PC-9 (cell line): Measurements from ENCODE around the gene LIF. TPM values are rescaled to one million over a fixed set of nuclear protein-coding genes. Genes with fewer than 3 reads are reported as not detected.
"Not testable (repeated sequence)": the region's sequence is repeated elsewhere in the genome, so short reads cannot be mapped to it uniquely, and the experiment has no call there.

ENCODE experiments used
- BruUV-seq: library from RNA; stranded (reverse); fragments of 400-500 nt; replicated peaks from 2 replicates; lab custom pipeline; 2021; lab: Mats Ljungman, UMichigan
- CTCF ChIA-PET: fragments of 300-600 bp; sonication (Branson Sonifier 250); formaldehyde crosslinking; loops from one replicate; lab custom pipeline; 2022; ENCODE audit warnings: antibody characterized with exemption; lab: Charles Lee
- POLR2A ChIA-PET: fragments of 300-600 bp; sonication (Branson Sonifier 250); formaldehyde crosslinking; loops from one replicate; lab custom pipeline; 2022; ENCODE audit warnings: antibody characterized with exemption; ENCODE audit not compliant: unreplicated experiment; lab: Charles Lee
- DNase-seq, 2 experiments: peaks; one replicate each; pipeline versions ENCODE4 v3.0.0 to v3.0.0-alpha.2; 2015 to 2022; ENCODE audit warnings: mixed read lengths in 1 of 2
- H2AFZ ChIP-seq: fragments of 200-600 bp; sonication (generic); 2 replicates; pipeline ENCODE4 v1.8.1; 2017; ENCODE audit warnings: antibody characterized with exemption
- H3F3A ChIP-seq: fragments of 200-600 bp; sonication (generic); 2 replicates; pipeline ENCODE4 v1.8.1; 2017; ENCODE audit warnings: antibody characterized with exemption, mild to moderate bottlenecking, low read depth; ENCODE audit not compliant: insufficient read depth
- H3K27ac ChIP-seq: fragments of 200-600 bp; sonication (generic); 2 replicates; pipeline ENCODE4 v1.6.1; 2016; ENCODE audit warnings: mixed run types
- H3K27me3 ChIP-seq: fragments of 200-600 bp; sonication (generic); 2 replicates; pipeline ENCODE4 v1.6.1; 2016; ENCODE audit warnings: low read depth, mixed run types; ENCODE audit not compliant: insufficient read depth
- H3K36me3 ChIP-seq: fragments of 200-600 bp; sonication (generic); 2 replicates; pipeline ENCODE4 v1.6.1; 2016; ENCODE audit warnings: low read depth, mixed run types
- H3K4me1 ChIP-seq: fragments of 200-600 bp; sonication (generic); replicated peaks from 2 replicates; pipeline ENCODE4 v1.6.1; 2016; ENCODE audit warnings: mixed run types; ENCODE audit not compliant: insufficient read depth
- H3K4me2 ChIP-seq: fragments of 200-600 bp; sonication (generic); 2 replicates; pipeline ENCODE4 v1.6.1; 2017; ENCODE audit warnings: mixed run types
- H3K4me3 ChIP-seq: fragments of 200-600 bp; sonication (generic); 2 replicates; pipeline ENCODE4 v1.6.1; 2016; ENCODE audit warnings: mixed run types
- H3K79me2 ChIP-seq: fragments of 200-600 bp; sonication (generic); 2 replicates; pipeline ENCODE4 v1.6.1; 2017; ENCODE audit warnings: low read depth, mixed run types
- H3K9me2 ChIP-seq: fragments of 200-600 bp; sonication (generic); 2 replicates; pipeline ENCODE4 v1.8.1; 2017; ENCODE audit warnings: mild to moderate bottlenecking; ENCODE audit not compliant: insufficient read depth
- H3K9me3 ChIP-seq: fragments of 200-600 bp; sonication (generic); 2 replicates; pipeline ENCODE4 v1.8.1; 2016; ENCODE audit warnings: low read depth; ENCODE audit not compliant: insufficient read depth
- H4K20me1 ChIP-seq: fragments of 200-600 bp; sonication (generic); 2 replicates; pipeline ENCODE4 v1.8.1; 2017; ENCODE audit not compliant: insufficient read depth
- EZH2 ChIP-seq: fragments of 200-600 bp; sonication (generic); IDR thresholded peaks from 2 replicates; pipeline ENCODE4 v1.8.0; 2017; ENCODE audit warnings: antibody characterized with exemption, low read depth
- intact Hi-C: fragments of 100-400 bp; cut with micrococcal nuclease; formaldehyde crosslinking; loops from one replicate; pipeline ENCODE4 v1.10.0; 2022; ENCODE audit not compliant: unreplicated experiment
- total RNA-seq: library from RNA; stranded (reverse); gene quantifications from 2 replicates; pipeline ENCODE4 v1.2.3, GENCODE V29; 2021
- TF ChIP-seq, protein P1 (sequence below): fragments of 200-600 bp; sonication (generic); conservative IDR thresholded peaks from 2 replicates; pipeline ENCODE4 v1.6.1; 2017; ENCODE audit warnings: mixed run types, antibody characterized with exemption, mild to moderate bottlenecking, moderate library complexity

LIF gene
- total RNA-seq, 1 experiment from 2014 or later, result 17.4 TPM

GRCh38 chr22:30201945-30202344 is 44.6 kb downstream of the LIF start:
- ChIA-PET POLR2A (interaction anchor here (0.5 to 0.6 kb wide), 3 partner anchors 34 to 111 kb away, joined by 3 to 7 read pairs (median 4); no protein-coding TSS in a partner anchor), CTCF (interaction anchor here (0.6 kb wide), 1 partner anchor 58 kb away, joined by 3 read pairs; no protein-coding TSS in a partner anchor)
- Histone ChIP-seq H4K20me1 (no peaks in the 10 kb centered on the region), H3K27me3 (no peaks in the 10 kb centered on the region), H3K9me2 (no peaks in the 10 kb centered on the region), H3K4me3 (no peak overlapping the region), H3F3A (peaks cover 81% of the 10 kb centered on the region), H3K36me3 (no peaks in the 10 kb centered on the region), H2AFZ (no peak overlapping the region), H3K79me2 (no peaks in the 10 kb centered on the region), H3K27ac (peak overlapping the region; percentile 98), H3K4me1 (peaks cover 78% of the 10 kb centered on the region), H3K9me3 (0 out of 2 replicates have a peak, but pooled peaks cover 5% of the 10 kb centered on the region), H3K4me2 (peak overlapping the region; percentile 43)
- peak in 1 of 2 experiments; percentile 45 for DNase-seq
- intact Hi-C loops, result no loop called here
- no TSS peak for BruUV-seq
- TF ChIP-seq, protein P1, sequence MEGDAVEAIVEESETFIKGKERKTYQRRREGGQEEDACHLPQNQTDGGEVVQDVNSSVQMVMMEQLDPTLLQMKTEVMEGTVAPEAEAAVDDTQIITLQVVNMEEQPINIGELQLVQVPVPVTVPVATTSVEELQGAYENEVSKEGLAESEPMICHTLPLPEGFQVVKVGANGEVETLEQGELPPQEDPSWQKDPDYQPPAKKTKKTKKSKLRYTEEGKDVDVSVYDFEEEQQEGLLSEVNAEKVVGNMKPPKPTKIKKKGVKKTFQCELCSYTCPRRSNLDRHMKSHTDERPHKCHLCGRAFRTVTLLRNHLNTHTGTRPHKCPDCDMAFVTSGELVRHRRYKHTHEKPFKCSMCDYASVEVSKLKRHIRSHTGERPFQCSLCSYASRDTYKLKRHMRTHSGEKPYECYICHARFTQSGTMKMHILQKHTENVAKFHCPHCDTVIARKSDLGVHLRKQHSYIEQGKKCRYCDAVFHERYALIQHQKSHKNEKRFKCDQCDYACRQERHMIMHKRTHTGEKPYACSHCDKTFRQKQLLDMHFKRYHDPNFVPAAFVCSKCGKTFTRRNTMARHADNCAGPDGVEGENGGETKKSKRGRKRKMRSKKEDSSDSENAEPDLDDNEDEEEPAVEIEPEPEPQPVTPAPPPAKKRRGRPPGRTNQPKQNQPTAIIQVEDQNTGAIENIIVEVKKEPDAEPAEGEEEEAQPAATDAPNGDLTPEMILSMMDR, result no peak
- TF ChIP-seq EZH2, result no peak

GRCh38 chr22:30200905-30201304 is 45.7 kb downstream of the LIF start:
- intact Hi-C loops, H3K36me3 ChIP-seq, H3K4me2 ChIP-seq, H3K9me2 ChIP-seq, H3K27me3 ChIP-seq, H3K79me2 ChIP-seq, H4K20me1 ChIP-seq, H2AFZ ChIP-seq, POLR2A ChIA-PET, BruUV-seq, H3K9me3 ChIP-seq, DNase-seq, H3K4me3 ChIP-seq: not testable (repeated sequence)
- Histone ChIP-seq H3K27ac (peak overlapping the region; percentile 17; the same call in 1 of the 2 replicates), H3K4me1 (peaks cover 75% of the 10 kb centered on the region), H3F3A (peaks cover 79% of the 10 kb centered on the region)
- CTCF ChIA-PET, result interaction anchor here (0.7 kb wide), 1 partner anchor 361 kb away, joined by 6 read pairs; no protein-coding TSS in a partner anchor

DNA sequence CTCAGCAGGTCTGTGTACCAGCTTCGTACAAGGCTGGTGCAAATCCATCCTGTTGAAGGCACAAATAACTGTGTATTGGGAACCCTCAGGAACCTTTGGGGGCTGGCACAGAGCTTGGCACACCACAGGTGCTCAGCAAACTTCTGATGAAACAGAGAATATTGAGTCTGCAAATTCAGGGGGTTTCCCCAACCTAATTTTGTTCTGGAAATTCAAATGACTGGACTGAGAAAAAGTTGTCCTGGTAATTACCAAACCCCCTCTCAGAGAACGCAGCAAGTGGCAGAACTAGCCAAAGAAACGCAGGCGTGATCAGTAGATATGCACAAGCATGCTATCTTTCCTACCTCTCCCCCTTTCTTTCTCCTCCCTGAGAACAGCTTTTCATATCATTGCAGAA is 47.6 kb downstream of the LIF start:
- Histone ChIP-seq H3K79me2 (no peaks in the 10 kb centered on the region), H3K27me3 (no peaks in the 10 kb centered on the region), H3F3A (peaks cover 79% of the 10 kb centered on the region), H3K4me3 (no peak overlapping the region), H3K9me3 (0 out of 2 replicates have a peak, but pooled peaks cover 5% of the 10 kb centered on the region), H2AFZ (no peak overlapping the region), H3K9me2 (no peaks in the 10 kb centered on the region), H4K20me1 (no peaks in the 10 kb centered on the region), H3K4me2 (no peak overlapping the region), H3K27ac (peak overlapping the region; percentile 99), H3K4me1 (peaks cover 75% of the 10 kb centered on the region), H3K36me3 (no peaks in the 10 kb centered on the region)
- ChIA-PET CTCF (no interaction called here), POLR2A (interaction anchor here (0.7 kb wide), 1 partner anchor 103 kb away, joined by 4 read pairs; no protein-coding TSS in a partner anchor)
- no TSS peak for BruUV-seq
- TF ChIP-seq EZH2, result no peak
- TF ChIP-seq, protein P1, result no peak
- DNase-seq, result no peak
- intact Hi-C loops, result no loop called here
